ENCODE data around the gene FBP2.

FBP2 gene

GRCh38 chr9:94627287-94627686, 33.7 kb upstream of the FBP2 start:
- Histone ChIP-seq H3K27me3 (ENCODE audit: control insufficient read depth, insufficient read depth, low read length) (no peaks in the 10 kb centered on the region), H3K9me3 (ENCODE audit: control insufficient read depth, insufficient read depth, low read length) (no peaks in the 10 kb centered on the region), H3K4me1 (ENCODE audit: control insufficient read depth, insufficient read depth, low read length) (peaks cover 23% of the 10 kb centered on the region), H3K36me3 (ENCODE audit: control insufficient read depth, insufficient read depth, low read length) (no peaks in the 10 kb centered on the region), H3K9ac (ENCODE audit: low read depth, low read length) (no peak overlapping the region), H3K27ac (ENCODE audit: low read depth, low read length) (no peak overlapping the region), H3K4me3 (ENCODE audit: low read depth, low read length) (no peak overlapping the region)

GRCh38 chr9:94625835-94626234, 32.2 kb upstream of the FBP2 start:
- Histone ChIP-seq H3K27ac (ENCODE audit: low read depth, low read length) (no peak overlapping the region), H3K9me3 (ENCODE audit: control insufficient read depth, insufficient read depth, low read length) (no peaks in the 10 kb centered on the region), H3K9ac (ENCODE audit: low read depth, low read length) (no peak overlapping the region), H3K4me3 (ENCODE audit: low read depth, low read length) (no peak overlapping the region), H3K4me1 (ENCODE audit: control insufficient read depth, insufficient read depth, low read length) (peaks cover 10% of the 10 kb centered on the region), H3K36me3 (ENCODE audit: control insufficient read depth, insufficient read depth, low read length) (no peaks in the 10 kb centered on the region), H3K27me3 (ENCODE audit: control insufficient read depth, insufficient read depth, low read length) (no peaks in the 10 kb centered on the region)

- peaks cover 4% of the 10 kb centered on the region; the same call in 1 of the 2 replicates for H3K4me1 ChIP-seq (ENCODE audit: control insufficient read depth, insufficient read depth, low read length)
- no peaks in the 10 kb centered on the region for H3K27me3 ChIP-seq (ENCODE audit: control insufficient read depth, insufficient read depth, low read length)
- H3K4me3 ChIP-seq (ENCODE audit: low read depth, low read length), result no peak overlapping the region
- H3K27ac ChIP-seq (ENCODE audit: low read depth, low read length), result no peak overlapping the region
- no peaks in the 10 kb centered on the region for H3K36me3 ChIP-seq (ENCODE audit: control insufficient read depth, insufficient read depth, low read length)
- no peak overlapping the region for H3K9ac ChIP-seq (ENCODE audit: low read depth, low read length)
- no peaks in the 10 kb centered on the region for H3K9me3 ChIP-seq (ENCODE audit: control insufficient read depth, insufficient read depth, low read length)
These were observed 31.0 kb upstream of the FBP2 start for GRCh38 chr9:94624629-94625028.

- H3K4me3 ChIP-seq (ENCODE audit: low read depth, low read length), result no peak overlapping the region
- H3K9ac ChIP-seq (ENCODE audit: low read depth, low read length), result no peak overlapping the region
- H3K9me3 ChIP-seq (ENCODE audit: control insufficient read depth, insufficient read depth, low read length), result no peaks in the 10 kb centered on the region
- H3K36me3 ChIP-seq (ENCODE audit: control insufficient read depth, insufficient read depth, low read length), result no peaks in the 10 kb centered on the region
- H3K4me1 ChIP-seq (ENCODE audit: control insufficient read depth, insufficient read depth, low read length), result peaks cover 4% of the 10 kb centered on the region; the same call in 1 of the 2 replicates
- no peak overlapping the region for H3K27ac ChIP-seq (ENCODE audit: low read depth, low read length)
- H3K27me3 ChIP-seq (ENCODE audit: control insufficient read depth, insufficient read depth, low read length), result no peaks in the 10 kb centered on the region
These were observed 29.6 kb upstream of the FBP2 start for GRCh38 chr9:94623253-94623652.

- Histone ChIP-seq H3K36me3 (ENCODE audit: control insufficient read depth, insufficient read depth, low read length) (no peaks in the 10 kb centered on the region), H3K4me3 (ENCODE audit: low read depth, low read length) (no peak overlapping the region), H3K4me1 (ENCODE audit: control insufficient read depth, insufficient read depth, low read length) (no peaks in the 10 kb centered on the region; the same call in 1 of the 2 replicates), H3K27ac (ENCODE audit: low read depth, low read length) (no peak overlapping the region), H3K9ac (ENCODE audit: low read depth, low read length) (no peak overlapping the region), H3K27me3 (ENCODE audit: control insufficient read depth, insufficient read depth, low read length) (no peaks in the 10 kb centered on the region), H3K9me3 (ENCODE audit: control insufficient read depth, insufficient read depth, low read length) (no peaks in the 10 kb centered on the region)
These were observed 28.6 kb upstream of the FBP2 start for GRCh38 chr9:94622087-94622800.

- Histone ChIP-seq H3K36me3 (ENCODE audit: control insufficient read depth, insufficient read depth, low read length) (no peaks in the 10 kb centered on the region), H3K9me3 (ENCODE audit: control insufficient read depth, insufficient read depth, low read length) (no peaks in the 10 kb centered on the region), H3K9ac (ENCODE audit: low read depth, low read length) (no peak overlapping the region), H3K27me3 (ENCODE audit: control insufficient read depth, insufficient read depth, low read length) (no peaks in the 10 kb centered on the region), H3K4me3 (ENCODE audit: low read depth, low read length) (no peak overlapping the region), H3K4me1 (ENCODE audit: control insufficient read depth, insufficient read depth, low read length) (no peaks in the 10 kb centered on the region), H3K27ac (ENCODE audit: low read depth, low read length) (no peak overlapping the region)
These were observed 25.4 kb upstream of the FBP2 start for GRCh38 chr9:94619026-94619425.

- Histone ChIP-seq H3K4me1 (ENCODE audit: control insufficient read depth, insufficient read depth, low read length) (peaks cover 3% of the 10 kb centered on the region; the same call in 1 of the 2 replicates), H3K4me3 (ENCODE audit: low read depth, low read length) (no peak overlapping the region), H3K9ac (ENCODE audit: low read depth, low read length) (no peak overlapping the region), H3K27me3 (ENCODE audit: control insufficient read depth, insufficient read depth, low read length) (no peaks in the 10 kb centered on the region), H3K27ac (ENCODE audit: low read depth, low read length) (no peak overlapping the region), H3K36me3 (ENCODE audit: control insufficient read depth, insufficient read depth, low read length) (no peaks in the 10 kb centered on the region), H3K9me3 (ENCODE audit: control insufficient read depth, insufficient read depth, low read length) (no peaks in the 10 kb centered on the region)
These were observed 19.4 kb upstream of the FBP2 start for GRCh38 chr9:94613003-94613402.

- Histone ChIP-seq H3K27me3 (ENCODE audit: control insufficient read depth, insufficient read depth, low read length) (no peaks in the 10 kb centered on the region), H3K9me3 (ENCODE audit: control insufficient read depth, insufficient read depth, low read length) (no peaks in the 10 kb centered on the region), H3K9ac (ENCODE audit: low read depth, low read length) (no peak overlapping the region), H3K4me1 (ENCODE audit: control insufficient read depth, insufficient read depth, low read length) (peaks cover 4% of the 10 kb centered on the region; the same call in 1 of the 2 replicates), H3K4me3 (ENCODE audit: low read depth, low read length) (no peak overlapping the region), H3K36me3 (ENCODE audit: control insufficient read depth, insufficient read depth, low read length) (no peaks in the 10 kb centered on the region), H3K27ac (ENCODE audit: low read depth, low read length) (no peak overlapping the region)
These were observed 18.4 kb upstream of the FBP2 start for GRCh38 chr9:94612071-94612470.

- H3K36me3 ChIP-seq (ENCODE audit: control insufficient read depth, insufficient read depth, low read length), result no peaks in the 10 kb centered on the region
- no peak overlapping the region for H3K9ac ChIP-seq (ENCODE audit: low read depth, low read length)
- no peaks in the 10 kb centered on the region for H3K27me3 ChIP-seq (ENCODE audit: control insufficient read depth, insufficient read depth, low read length)
- no peaks in the 10 kb centered on the region for H3K9me3 ChIP-seq (ENCODE audit: control insufficient read depth, insufficient read depth, low read length)
- H3K27ac ChIP-seq (ENCODE audit: low read depth, low read length), result no peak overlapping the region
- peaks cover 4% of the 10 kb centered on the region; the same call in 1 of the 2 replicates for H3K4me1 ChIP-seq (ENCODE audit: control insufficient read depth, insufficient read depth, low read length)
- H3K4me3 ChIP-seq (ENCODE audit: low read depth, low read length), result no peak overlapping the region
These were observed 18.0 kb upstream of the FBP2 start for GRCh38 chr9:94611638-94612068.

- peaks cover 4% of the 10 kb centered on the region; the same call in 1 of the 2 replicates for H3K4me1 ChIP-seq (ENCODE audit: control insufficient read depth, insufficient read depth, low read length)
- no peak overlapping the region for H3K4me3 ChIP-seq (ENCODE audit: low read depth, low read length)
- no peaks in the 10 kb centered on the region for H3K27me3 ChIP-seq (ENCODE audit: control insufficient read depth, insufficient read depth, low read length)
- no peaks in the 10 kb centered on the region for H3K9me3 ChIP-seq (ENCODE audit: control insufficient read depth, insufficient read depth, low read length)
- H3K9ac ChIP-seq (ENCODE audit: low read depth, low read length), result no peak overlapping the region
- no peaks in the 10 kb centered on the region for H3K36me3 ChIP-seq (ENCODE audit: control insufficient read depth, insufficient read depth, low read length)
- no peak overlapping the region for H3K27ac ChIP-seq (ENCODE audit: low read depth, low read length)
These were observed 16.6 kb upstream of the FBP2 start for GRCh38 chr9:94610181-94610606.

GRCh38 chr9:94607423-94607691, 13.7 kb upstream of the FBP2 start:
- H3K9ac ChIP-seq (ENCODE audit: low read depth, low read length), result no peak overlapping the region
- H3K4me3 ChIP-seq (ENCODE audit: low read depth, low read length), result no peak overlapping the region
- peaks cover 8% of the 10 kb centered on the region; the same call in 1 of the 2 replicates for H3K4me1 ChIP-seq (ENCODE audit: control insufficient read depth, insufficient read depth, low read length)
- no peaks in the 10 kb centered on the region for H3K27me3 ChIP-seq (ENCODE audit: control insufficient read depth, insufficient read depth, low read length)
- no peaks in the 10 kb centered on the region for H3K9me3 ChIP-seq (ENCODE audit: control insufficient read depth, insufficient read depth, low read length)
- no peak overlapping the region for H3K27ac ChIP-seq (ENCODE audit: low read depth, low read length)
- H3K36me3 ChIP-seq (ENCODE audit: control insufficient read depth, insufficient read depth, low read length), result no peaks in the 10 kb centered on the region
